ENCODE measurements around the gene PKHD1. TPM values are rescaled to one million over a fixed set of nuclear protein-coding genes. Genes with fewer than 3 reads are reported as not detected.

Gene PKHD1
- total RNA-seq, 2 donors from 2014 or later, result 0.20 TPM

GRCh38 chr6:52012582-52012981 is 74.8 kb downstream of the PKHD1 start:
- no peaks in the 10 kb centered on the region for H3K36me3 Mint-ChIP-seq (ENCODE audit: low read depth)

GRCh38 chr6:52010806-52011205 is 76.6 kb downstream of the PKHD1 start:
- H3K27me3 ChIP-seq (ENCODE audit: control insufficient read depth, insufficient read depth, low read length, poor library complexity, severe bottlenecking), result no peaks in the 10 kb centered on the region
- no peaks in the 10 kb centered on the region for H3K27me3 Mint-ChIP-seq (ENCODE audit: insufficient read depth)
- peaks cover 7% of the 10 kb centered on the region for H3K4me1 Mint-ChIP-seq
- WGBS, 2 experiments (ENCODE audit: insufficient coverage in 1 of 2, insufficient read length in 1 of 2), result 83 to 100% methylated on average over 1 of the region's 1 CpG
- no peak overlapping the region for H3K4me3 ChIP-seq (ENCODE audit: low read length)
- no peak overlapping the region for H3K9ac ChIP-seq (ENCODE audit: extremely low read depth, low read length, poor library complexity, severe bottlenecking)
- no peak overlapping the region for H3K27ac ChIP-seq (ENCODE audit: low read depth, low read length)
- no peaks in the 10 kb centered on the region for H3K36me3 Mint-ChIP-seq (ENCODE audit: low read depth)
- no peak for TF ChIP-seq CTCF (conservative IDR thresholded peaks at IDR 0.05)
- no peak overlapping the region for H3K4me3 Mint-ChIP-seq
- H3K36me3 ChIP-seq (ENCODE audit: control insufficient read depth, insufficient read depth, low read length), result no peaks in the 10 kb centered on the region
- H3K4me1 ChIP-seq (ENCODE audit: control insufficient read depth, insufficient read depth, low read length), result no peaks in the 10 kb centered on the region
- DNase-seq, result no peak
- no peaks in the 10 kb centered on the region for H3K9me3 Mint-ChIP-seq
- no peaks in the 10 kb centered on the region for H3K9me3 ChIP-seq (ENCODE audit: control insufficient read depth, low read length)
- H3K27ac Mint-ChIP-seq, result no peak overlapping the region

More at GRCh38 chr6:52012582-52012981, 74.8 kb downstream of the PKHD1 start:
- Mint-ChIP-seq H3K27ac (no peak overlapping the region), H3K9me3 (no peaks in the 10 kb centered on the region), H3K4me1 (peaks cover 12% of the 10 kb centered on the region), H3K27me3 (ENCODE audit: insufficient read depth) (no peaks in the 10 kb centered on the region), H3K4me3 (no peak overlapping the region)
- Histone ChIP-seq H3K9ac (ENCODE audit: extremely low read depth, low read length, poor library complexity, severe bottlenecking) (no peak overlapping the region), H3K4me1 (ENCODE audit: control insufficient read depth, insufficient read depth, low read length) (no peaks in the 10 kb centered on the region), H3K27me3 (ENCODE audit: control insufficient read depth, insufficient read depth, low read length, poor library complexity, severe bottlenecking) (no peaks in the 10 kb centered on the region), H3K36me3 (ENCODE audit: control insufficient read depth, insufficient read depth, low read length) (no peaks in the 10 kb centered on the region), H3K27ac (ENCODE audit: low read depth, low read length) (no peak overlapping the region), H3K9me3 (ENCODE audit: control insufficient read depth, low read length) (no peaks in the 10 kb centered on the region), H3K4me3 (ENCODE audit: low read length) (no peak overlapping the region)
- no peak for DNase-seq
- WGBS, 2 experiments (ENCODE audit: insufficient coverage in 1 of 2, insufficient read length in 1 of 2), result 95 to 98% methylated on average over 2 to 3 of the region's 4 CpGs
- no peak for TF ChIP-seq CTCF (conservative IDR thresholded peaks at IDR 0.05)

DNA sequence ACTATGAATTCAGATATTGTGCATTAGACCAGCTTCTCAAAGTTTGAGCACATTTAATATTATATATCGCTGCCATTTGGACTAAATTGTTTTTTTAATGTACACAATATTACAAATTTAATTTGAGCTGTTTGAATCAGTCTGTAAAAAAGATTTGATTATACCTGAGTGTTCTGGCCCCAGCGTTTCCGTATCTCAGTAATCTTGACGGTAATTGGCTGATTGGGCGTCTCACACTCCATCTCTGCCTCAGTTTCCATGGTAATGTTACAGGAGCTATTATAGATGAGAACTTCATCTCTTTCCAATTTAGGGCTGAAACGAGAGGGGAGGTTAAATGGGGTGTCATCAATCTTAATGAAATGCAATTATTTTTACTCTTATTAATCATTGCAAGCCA is 77.3 kb downstream of the PKHD1 start:
- H3K9me3 Mint-ChIP-seq, result no peaks in the 10 kb centered on the region
- H3K36me3 Mint-ChIP-seq (ENCODE audit: low read depth), result no peaks in the 10 kb centered on the region
- Histone ChIP-seq H3K27me3 (ENCODE audit: control insufficient read depth, insufficient read depth, low read length, poor library complexity, severe bottlenecking) (no peaks in the 10 kb centered on the region), H3K9me3 (ENCODE audit: control insufficient read depth, low read length) (no peaks in the 10 kb centered on the region), H3K4me3 (ENCODE audit: low read length) (no peak overlapping the region), H3K27ac (ENCODE audit: low read depth, low read length) (no peak overlapping the region), H3K36me3 (ENCODE audit: control insufficient read depth, insufficient read depth, low read length) (no peaks in the 10 kb centered on the region), H3K4me1 (ENCODE audit: control insufficient read depth, insufficient read depth, low read length) (no peaks in the 10 kb centered on the region), H3K9ac (ENCODE audit: extremely low read depth, low read length, poor library complexity, severe bottlenecking) (no peak overlapping the region)
- TF ChIP-seq CTCF (conservative IDR thresholded peaks at IDR 0.05), result no peak
- H3K27me3 Mint-ChIP-seq (ENCODE audit: insufficient read depth), result no peaks in the 10 kb centered on the region
- WGBS, 2 experiments (ENCODE audit: insufficient coverage in 1 of 2, insufficient read length in 1 of 2), result 90 to 100% methylated on average over 2 to 5 of the region's 6 CpGs
- peaks cover 7% of the 10 kb centered on the region for H3K4me1 Mint-ChIP-seq
- no peak for DNase-seq
- no peak overlapping the region for H3K27ac Mint-ChIP-seq
- no peak overlapping the region for H3K4me3 Mint-ChIP-seq
